ENCODE data around the gene CCDC187. TPM values are rescaled to one million over a fixed set of nuclear protein-coding genes. Genes with fewer than 3 reads are reported as not detected.

Gene CCDC187
- total and polyA plus RNA-seq, 2 of the 4 experiments (the other 2 are of a cell fraction): not detected

- no peaks in the 10 kb centered on the region for H3K9me3 ChIP-seq (ENCODE audit: control insufficient read depth, insufficient read depth, low read length)
- peaks cover 29% of the 10 kb centered on the region for H3K27me3 ChIP-seq (ENCODE audit: control insufficient read depth, insufficient read depth, low read length)
- dilution Hi-C loops (cut with HindIII; ENCODE audit: low sequenced_read_pairs, unreplicated experiment) (no loop called here), in situ Hi-C loops (cut with MboI; ENCODE audit: low sequenced_read_pairs) (no loop called here), intact Hi-C loops (cut with micrococcal nuclease) (no loop called here)
- H3K56ac ChIP-seq (ENCODE audit: extremely low read depth, insufficient read depth, low read length): no peak overlapping the region
- ATAC-seq (ENCODE audit: low read depth): no peak
- whole genome bisulfite sequencing, 2 experiments (ENCODE audit: extremely low coverage in 2 of 2, insufficient read length in 1 of 2): 0% methylated on average over 1 of the region's 6 CpGs; no CpG with 5 or more reads in 1 of the 2 experiments
- no peak overlapping the region for H4K8ac ChIP-seq (ENCODE audit: low read depth in 2 of 2, low read length in 2 of 2)
- BruUV-seq (replicated peaks): no TSS peak
- no peak overlapping the region for H2AK5ac ChIP-seq (ENCODE audit: low read depth, low read length)
- H3K4me3 ChIP-seq (ENCODE audit: insufficient read depth, low read depth, low read length): peak overlapping the region; percentile 79
- no peak overlapping the region for H4K91ac ChIP-seq (ENCODE audit: insufficient read depth, low read depth, low read length)
- 0 out of 2 replicates have a peak overlapping the region, but pooled peaks have one; percentile 25 for H3K4ac ChIP-seq (ENCODE audit: low read depth, low read length)
- peak overlapping the region; percentile 90 for H2AFZ ChIP-seq (replicated peaks; ENCODE audit: low read length, poor library complexity)
- H3K9me1 ChIP-seq (ENCODE audit: insufficient read depth, low read length): peaks cover 8% of the 10 kb centered on the region
- no peaks in the 10 kb centered on the region for H3K36me3 ChIP-seq (ENCODE audit: control insufficient read depth, insufficient read depth, low read length)
- ChIA-PET POLR2A (ENCODE audit: unreplicated experiment) (no interaction called here), CTCF (no interaction called here)
- peak overlapping the region; percentile 25; the same call in 1 of the 2 replicates for H3K27ac ChIP-seq (ENCODE audit: insufficient read depth, low read length)
- peak overlapping the region; percentile 91 for H3K4me2 ChIP-seq (ENCODE audit: low read depth, low read length)
- peaks cover 3% of the 10 kb centered on the region; the same call in 1 of the 2 replicates for H3K4me1 ChIP-seq (ENCODE audit: control insufficient read depth, insufficient read depth, low read length)
- H2BK120ac ChIP-seq (ENCODE audit: low read depth, low read length): no peak overlapping the region
- H2BK15ac ChIP-seq (ENCODE audit: low read depth, low read length): no peak overlapping the region
- peaks cover 22 to 46% of the 10 kb centered on the region in 2 experiments for H3K79me1 ChIP-seq (ENCODE audit: low read depth in 1 of 2, low read length in 2 of 2)
- H2BK20ac ChIP-seq (ENCODE audit: low read depth, low read length): no peak overlapping the region
- H3K18ac ChIP-seq (ENCODE audit: low read depth, low read length): no peak overlapping the region
- no peak for TF ChIP-seq CEBPB (IDR thresholded peaks at IDR 0.05; ENCODE audit: low read depth, low read length)
- no peak for TF ChIP-seq CHD1 (IDR thresholded peaks at IDR 0.05; ENCODE audit: low read depth, low read length)
- TF ChIP-seq RCOR1 (IDR thresholded peaks at IDR 0.05; ENCODE audit: insufficient replicate concordance, low read length): no peak
- no peak for TF ChIP-seq ELK1 (IDR thresholded peaks at IDR 0.05; ENCODE audit: borderline replicate concordance, low read depth, low read length)
- TF ChIP-seq POLR2A (IDR thresholded peaks at IDR 0.05; ENCODE audit: low read depth, low read length): no peak
- no peak overlapping the region for H2BK5ac ChIP-seq (ENCODE audit: low read depth, low read length, poor library complexity, severe bottlenecking)
- H4K20me1 ChIP-seq (ENCODE audit: insufficient read depth, low read length): peaks cover 25% of the 10 kb centered on the region
- H3K9ac ChIP-seq (ENCODE audit: low read depth, low read length): peak overlapping the region; percentile 83
- 0 out of 2 replicates have a peak overlapping the region, but pooled peaks have one; percentile 59 for H3K14ac ChIP-seq (replicated peaks; ENCODE audit: low read depth, low read length)
- H3K23ac ChIP-seq (ENCODE audit: low read depth, low read length): peak overlapping the region; percentile 54; the same call in 1 of the 2 replicates
- H2AK9ac ChIP-seq (replicated peaks; ENCODE audit: low read depth, low read length, poor library complexity): peak overlapping the region; percentile 73
- no peak overlapping the region for H4K5ac ChIP-seq (ENCODE audit: low read depth, low read length)
- no peak for DNase-seq
Measured at GRCh38 chr9:136244969-136245218, 59.0 kb downstream of the CCDC187 start.
